ENCODE measurements around the gene OR52E4.

- TF ChIP-seq CTCF (conservative IDR thresholded peaks at IDR 0.05; ENCODE audit: low read depth in 2 of 2), result no peak
- TF ChIP-seq, protein P1, sequence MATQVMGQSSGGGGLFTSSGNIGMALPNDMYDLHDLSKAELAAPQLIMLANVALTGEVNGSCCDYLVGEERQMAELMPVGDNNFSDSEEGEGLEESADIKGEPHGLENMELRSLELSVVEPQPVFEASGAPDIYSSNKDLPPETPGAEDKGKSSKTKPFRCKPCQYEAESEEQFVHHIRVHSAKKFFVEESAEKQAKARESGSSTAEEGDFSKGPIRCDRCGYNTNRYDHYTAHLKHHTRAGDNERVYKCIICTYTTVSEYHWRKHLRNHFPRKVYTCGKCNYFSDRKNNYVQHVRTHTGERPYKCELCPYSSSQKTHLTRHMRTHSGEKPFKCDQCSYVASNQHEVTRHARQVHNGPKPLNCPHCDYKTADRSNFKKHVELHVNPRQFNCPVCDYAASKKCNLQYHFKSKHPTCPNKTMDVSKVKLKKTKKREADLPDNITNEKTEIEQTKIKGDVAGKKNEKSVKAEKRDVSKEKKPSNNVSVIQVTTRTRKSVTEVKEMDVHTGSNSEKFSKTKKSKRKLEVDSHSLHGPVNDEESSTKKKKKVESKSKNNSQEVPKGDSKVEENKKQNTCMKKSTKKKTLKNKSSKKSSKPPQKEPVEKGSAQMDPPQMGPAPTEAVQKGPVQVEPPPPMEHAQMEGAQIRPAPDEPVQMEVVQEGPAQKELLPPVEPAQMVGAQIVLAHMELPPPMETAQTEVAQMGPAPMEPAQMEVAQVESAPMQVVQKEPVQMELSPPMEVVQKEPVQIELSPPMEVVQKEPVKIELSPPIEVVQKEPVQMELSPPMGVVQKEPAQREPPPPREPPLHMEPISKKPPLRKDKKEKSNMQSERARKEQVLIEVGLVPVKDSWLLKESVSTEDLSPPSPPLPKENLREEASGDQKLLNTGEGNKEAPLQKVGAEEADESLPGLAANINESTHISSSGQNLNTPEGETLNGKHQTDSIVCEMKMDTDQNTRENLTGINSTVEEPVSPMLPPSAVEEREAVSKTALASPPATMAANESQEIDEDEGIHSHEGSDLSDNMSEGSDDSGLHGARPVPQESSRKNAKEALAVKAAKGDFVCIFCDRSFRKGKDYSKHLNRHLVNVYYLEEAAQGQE (IDR thresholded peaks at IDR 0.05; ENCODE audit: unreplicated experiment), result no peak
- no peak for TF ChIP-seq EZH2 (IDR thresholded peaks at IDR 0.05; ENCODE audit: low read depth, unreplicated experiment)
- TF ChIP-seq ETS1 (IDR thresholded peaks at IDR 0.05), result no peak
- no peak for TF ChIP-seq POLR2AphosphoS5 (IDR thresholded peaks at IDR 0.05; ENCODE audit: low read depth)
- TF ChIP-seq JUNB (IDR thresholded peaks at IDR 0.05; ENCODE audit: unreplicated experiment), result no peak
- TF ChIP-seq CREB1 (CRISPR knock-in tag; IDR thresholded peaks at IDR 0.05; ENCODE audit: low read depth), result no peak
- TF ChIP-seq NANOG (IDR thresholded peaks at IDR 0.05; ENCODE audit: borderline replicate concordance), result no peak
- no peak for TF ChIP-seq STAT1 (IDR thresholded peaks at IDR 0.05; ENCODE audit: unreplicated experiment)
- TF ChIP-seq, protein P2, sequence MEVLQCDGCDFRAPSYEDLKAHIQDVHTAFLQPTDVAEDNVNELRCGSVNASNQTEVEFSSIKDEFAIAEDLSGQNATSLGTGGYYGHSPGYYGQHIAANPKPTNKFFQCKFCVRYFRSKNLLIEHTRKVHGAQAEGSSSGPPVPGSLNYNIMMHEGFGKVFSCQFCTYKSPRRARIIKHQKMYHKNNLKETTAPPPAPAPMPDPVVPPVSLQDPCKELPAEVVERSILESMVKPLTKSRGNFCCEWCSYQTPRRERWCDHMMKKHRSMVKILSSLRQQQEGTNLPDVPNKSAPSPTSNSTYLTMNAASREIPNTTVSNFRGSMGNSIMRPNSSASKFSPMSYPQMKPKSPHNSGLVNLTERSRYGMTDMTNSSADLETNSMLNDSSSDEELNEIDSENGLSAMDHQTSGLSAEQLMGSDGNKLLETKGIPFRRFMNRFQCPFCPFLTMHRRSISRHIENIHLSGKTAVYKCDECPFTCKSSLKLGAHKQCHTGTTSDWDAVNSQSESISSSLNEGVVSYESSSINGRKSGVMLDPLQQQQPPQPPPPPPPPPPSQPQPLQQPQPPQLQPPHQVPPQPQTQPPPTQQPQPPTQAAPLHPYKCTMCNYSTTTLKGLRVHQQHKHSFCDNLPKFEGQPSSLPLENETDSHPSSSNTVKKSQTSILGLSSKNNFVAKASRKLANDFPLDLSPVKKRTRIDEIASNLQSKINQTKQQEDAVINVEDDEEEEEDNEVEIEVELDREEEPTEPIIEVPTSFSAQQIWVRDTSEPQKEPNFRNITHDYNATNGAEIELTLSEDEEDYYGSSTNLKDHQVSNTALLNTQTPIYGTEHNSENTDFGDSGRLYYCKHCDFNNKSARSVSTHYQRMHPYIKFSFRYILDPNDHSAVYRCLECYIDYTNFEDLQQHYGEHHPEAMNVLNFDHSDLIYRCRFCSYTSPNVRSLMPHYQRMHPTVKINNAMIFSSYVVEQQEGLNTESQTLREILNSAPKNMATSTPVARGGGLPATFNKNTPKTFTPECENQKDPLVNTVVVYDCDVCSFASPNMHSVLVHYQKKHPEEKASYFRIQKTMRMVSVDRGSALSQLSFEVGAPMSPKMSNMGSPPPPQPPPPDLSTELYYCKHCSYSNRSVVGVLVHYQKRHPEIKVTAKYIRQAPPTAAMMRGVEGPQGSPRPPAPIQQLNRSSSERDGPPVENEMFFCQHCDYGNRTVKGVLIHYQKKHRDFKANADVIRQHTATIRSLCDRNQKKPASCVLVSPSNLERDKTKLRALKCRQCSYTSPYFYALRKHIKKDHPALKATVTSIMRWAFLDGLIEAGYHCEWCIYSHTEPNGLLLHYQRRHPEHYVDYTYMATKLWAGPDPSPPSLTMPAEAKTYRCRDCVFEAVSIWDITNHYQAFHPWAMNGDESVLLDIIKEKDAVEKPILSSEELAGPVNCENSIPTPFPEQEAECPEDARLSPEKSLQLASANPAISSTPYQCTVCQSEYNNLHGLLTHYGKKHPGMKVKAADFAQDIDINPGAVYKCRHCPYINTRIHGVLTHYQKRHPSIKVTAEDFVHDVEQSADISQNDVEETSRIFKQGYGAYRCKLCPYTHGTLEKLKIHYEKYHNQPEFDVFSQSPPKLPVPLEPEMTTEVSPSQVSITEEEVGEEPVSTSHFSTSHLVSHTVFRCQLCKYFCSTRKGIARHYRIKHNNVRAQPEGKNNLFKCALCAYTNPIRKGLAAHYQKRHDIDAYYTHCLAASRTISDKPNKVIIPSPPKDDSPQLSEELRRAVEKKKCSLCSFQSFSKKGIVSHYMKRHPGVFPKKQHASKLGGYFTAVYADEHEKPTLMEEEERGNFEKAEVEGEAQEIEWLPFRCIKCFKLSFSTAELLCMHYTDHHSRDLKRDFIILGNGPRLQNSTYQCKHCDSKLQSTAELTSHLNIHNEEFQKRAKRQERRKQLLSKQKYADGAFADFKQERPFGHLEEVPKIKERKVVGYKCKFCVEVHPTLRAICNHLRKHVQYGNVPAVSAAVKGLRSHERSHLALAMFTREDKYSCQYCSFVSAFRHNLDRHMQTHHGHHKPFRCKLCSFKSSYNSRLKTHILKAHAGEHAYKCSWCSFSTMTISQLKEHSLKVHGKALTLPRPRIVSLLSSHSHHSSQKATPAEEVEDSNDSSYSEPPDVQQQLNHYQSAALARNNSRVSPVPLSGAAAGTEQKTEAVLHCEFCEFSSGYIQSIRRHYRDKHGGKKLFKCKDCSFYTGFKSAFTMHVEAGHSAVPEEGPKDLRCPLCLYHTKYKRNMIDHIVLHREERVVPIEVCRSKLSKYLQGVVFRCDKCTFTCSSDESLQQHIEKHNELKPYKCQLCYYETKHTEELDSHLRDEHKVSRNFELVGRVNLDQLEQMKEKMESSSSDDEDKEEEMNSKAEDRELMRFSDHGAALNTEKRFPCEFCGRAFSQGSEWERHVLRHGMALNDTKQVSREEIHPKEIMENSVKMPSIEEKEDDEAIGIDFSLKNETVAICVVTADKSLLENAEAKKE (CRISPR knock-in tag; IDR thresholded peaks at IDR 0.05), result no peak
- TF ChIP-seq EZH2phosphoT487 (IDR thresholded peaks at IDR 0.05; ENCODE audit: unreplicated experiment), result no peak
- TF ChIP-seq ZNF331 (CRISPR knock-in tag; IDR thresholded peaks at IDR 0.05; ENCODE audit: low read depth), result no peak
- no peak for TF ChIP-seq ZNF114 (CRISPR knock-in tag; IDR thresholded peaks at IDR 0.05)
Measured at GRCh38 chr11:5932671-5933070, 52.2 kb downstream of the OR52E4 start.
